NB4 (cell line): ENCODE data around the gene OR5B12.

Source experiments
- DNase-seq: peaks from one replicate; pipeline ENCODE4 v3.0.0; 2010; ENCODE audit warnings: low read depth
- H3K4me3 ChIP-seq: one replicate; pipeline ENCODE4 v1.5.1; 2011; ENCODE audit warnings: mild to moderate bottlenecking, low read depth, low read length, moderate library complexity
- MYC ChIP-seq: IDR thresholded peaks from 2 replicates; pipeline ENCODE4 v1.6.1; 2011; ENCODE audit warnings: low read depth, low read length
- POLR2A ChIP-seq: IDR thresholded peaks from 2 replicates; pipeline ENCODE4 v1.6.1; 2011; ENCODE audit warnings: mild to moderate bottlenecking; ENCODE audit not compliant: insufficient read length; ENCODE audit errors: extremely low read depth
- TF ChIP-seq, protein P1 (sequence below): IDR thresholded peaks from 2 replicates; pipeline ENCODE4 v1.6.1; 2011; ENCODE audit warnings: low read depth, low read length
- TF ChIP-seq, protein P2 (sequence below): IDR thresholded peaks from one replicate; pipeline ENCODE4 v1.5.1; 2012; ENCODE audit warnings: low read depth, low read length

OR5B12 gene

DNA sequence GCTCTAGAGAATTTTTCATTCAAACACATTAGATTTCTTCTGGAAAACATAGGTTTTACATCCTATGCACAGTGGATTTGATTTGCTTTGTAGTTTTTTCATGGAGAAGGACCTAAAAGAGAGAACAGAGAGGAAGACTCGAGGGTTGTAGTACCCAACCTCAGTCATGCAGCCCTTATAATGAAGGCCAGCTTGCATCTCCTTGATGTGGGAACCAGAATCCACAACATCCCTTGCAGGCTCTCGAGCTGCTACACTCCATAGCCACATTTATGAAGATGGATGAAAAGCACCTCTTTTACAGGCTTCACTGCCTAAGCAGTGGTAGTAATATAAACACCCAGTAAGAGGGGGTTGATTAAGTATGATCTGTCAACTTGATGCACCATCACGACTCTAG lies 9.5 kb upstream of the OR5B12 start:
- no peak overlapping the region for H3K4me3 ChIP-seq
- TF ChIP-seq, protein P1, sequence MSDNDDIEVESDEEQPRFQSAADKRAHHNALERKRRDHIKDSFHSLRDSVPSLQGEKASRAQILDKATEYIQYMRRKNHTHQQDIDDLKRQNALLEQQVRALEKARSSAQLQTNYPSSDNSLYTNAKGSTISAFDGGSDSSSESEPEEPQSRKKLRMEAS = no peak
- TF ChIP-seq MYC = no peak
- no peak for DNase-seq

DNA sequence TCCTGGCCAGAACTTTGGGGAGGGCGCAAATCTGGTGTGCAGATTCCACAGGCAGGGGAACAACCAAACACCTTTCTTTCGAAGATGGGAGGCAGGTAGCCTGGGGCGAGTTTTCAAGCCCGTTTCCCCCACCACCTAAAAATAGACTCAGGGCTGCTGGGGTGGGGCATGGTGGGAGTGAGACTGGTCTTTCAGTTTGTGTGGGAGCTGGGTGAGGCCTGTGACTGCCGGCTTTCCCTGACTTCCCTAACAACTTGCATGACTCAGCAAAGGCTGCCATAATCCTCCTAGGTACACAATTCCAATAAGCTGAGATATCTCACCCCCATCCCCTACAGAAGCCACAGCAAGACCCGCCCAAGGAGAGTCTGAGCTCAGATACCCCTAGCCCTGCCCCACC lies 4.3 kb upstream of the OR5B12 start:
- peak; percentile 9 for DNase-seq
- TF ChIP-seq, protein P2, sequence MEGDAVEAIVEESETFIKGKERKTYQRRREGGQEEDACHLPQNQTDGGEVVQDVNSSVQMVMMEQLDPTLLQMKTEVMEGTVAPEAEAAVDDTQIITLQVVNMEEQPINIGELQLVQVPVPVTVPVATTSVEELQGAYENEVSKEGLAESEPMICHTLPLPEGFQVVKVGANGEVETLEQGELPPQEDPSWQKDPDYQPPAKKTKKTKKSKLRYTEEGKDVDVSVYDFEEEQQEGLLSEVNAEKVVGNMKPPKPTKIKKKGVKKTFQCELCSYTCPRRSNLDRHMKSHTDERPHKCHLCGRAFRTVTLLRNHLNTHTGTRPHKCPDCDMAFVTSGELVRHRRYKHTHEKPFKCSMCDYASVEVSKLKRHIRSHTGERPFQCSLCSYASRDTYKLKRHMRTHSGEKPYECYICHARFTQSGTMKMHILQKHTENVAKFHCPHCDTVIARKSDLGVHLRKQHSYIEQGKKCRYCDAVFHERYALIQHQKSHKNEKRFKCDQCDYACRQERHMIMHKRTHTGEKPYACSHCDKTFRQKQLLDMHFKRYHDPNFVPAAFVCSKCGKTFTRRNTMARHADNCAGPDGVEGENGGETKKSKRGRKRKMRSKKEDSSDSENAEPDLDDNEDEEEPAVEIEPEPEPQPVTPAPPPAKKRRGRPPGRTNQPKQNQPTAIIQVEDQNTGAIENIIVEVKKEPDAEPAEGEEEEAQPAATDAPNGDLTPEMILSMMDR = no peak
- TF ChIP-seq POLR2A = no peak
- no peak for TF ChIP-seq MYC
- TF ChIP-seq, protein P1 = no peak
- no peak overlapping the region for H3K4me3 ChIP-seq

DNA sequence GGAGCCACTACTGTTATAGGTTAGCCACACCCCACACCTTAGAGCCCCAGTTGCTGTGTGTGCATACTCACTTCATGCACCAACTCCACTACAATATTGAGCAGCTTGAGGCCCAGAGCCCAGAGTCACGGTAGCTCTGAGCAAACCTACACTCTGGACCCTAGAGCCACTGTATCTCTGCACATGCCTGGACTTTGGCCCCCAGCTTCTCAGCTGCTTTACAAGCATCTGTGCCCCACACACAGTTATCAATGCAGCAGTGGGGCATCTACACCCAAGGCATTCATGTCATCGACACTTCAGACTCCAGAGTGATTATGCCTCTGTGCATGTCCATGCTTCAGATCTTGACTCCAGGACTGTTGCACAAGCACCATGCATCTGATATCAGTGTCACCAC lies 2.3 kb upstream of the OR5B12 start:
- DNase-seq = no peak
- H3K4me3 ChIP-seq = no peak overlapping the region
- TF ChIP-seq, protein P2 = no peak

DNA sequence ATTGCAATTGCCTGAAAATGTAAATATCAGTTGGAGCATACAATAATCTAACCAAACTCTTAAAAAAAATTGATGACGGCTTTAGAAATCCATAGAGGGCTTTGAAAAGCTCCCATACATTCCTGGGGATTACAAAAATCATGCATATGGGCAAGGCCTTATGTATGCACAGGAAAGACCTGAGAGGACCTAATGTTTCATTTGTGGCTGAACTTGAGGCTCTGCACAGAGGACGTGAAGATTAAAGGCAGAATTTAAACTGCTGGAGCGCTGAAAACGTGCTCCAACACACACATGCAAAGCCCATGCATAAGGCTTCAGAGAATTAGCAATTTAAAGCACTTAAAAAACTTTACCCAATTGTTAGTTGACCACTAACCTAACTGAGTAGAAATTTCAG lies 3.5 kb downstream of the OR5B12 start:
- TF ChIP-seq POLR2A (no peak), MYC (no peak)
- TF ChIP-seq, protein P2 = no peak
- TF ChIP-seq, protein P1 = no peak
- no peak overlapping the region for H3K4me3 ChIP-seq
- DNase-seq = no peak

DNA sequence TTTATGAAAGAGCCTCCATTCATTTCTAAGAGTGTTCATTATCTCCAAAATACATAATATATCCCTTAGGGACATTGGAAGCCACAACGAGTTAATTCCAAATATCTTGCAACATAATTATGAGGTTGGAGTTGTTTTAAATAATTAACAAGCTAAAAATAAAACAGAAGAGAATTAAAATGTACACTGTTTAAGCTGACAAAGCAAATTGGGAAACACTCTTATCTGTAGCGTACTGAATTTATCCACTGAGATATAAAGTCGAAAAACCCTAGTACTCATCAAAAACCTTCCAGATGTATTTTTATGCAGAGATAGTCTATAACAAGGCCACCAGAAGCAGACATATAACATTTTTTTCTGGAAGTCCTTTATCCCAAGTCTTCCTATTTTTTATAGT lies 7.8 kb downstream of the OR5B12 start:
- TF ChIP-seq, protein P2 = no peak
- TF ChIP-seq POLR2A (no peak), MYC (no peak)
- TF ChIP-seq, protein P1 = no peak
- no peak for DNase-seq
- no peak overlapping the region for H3K4me3 ChIP-seq

DNA sequence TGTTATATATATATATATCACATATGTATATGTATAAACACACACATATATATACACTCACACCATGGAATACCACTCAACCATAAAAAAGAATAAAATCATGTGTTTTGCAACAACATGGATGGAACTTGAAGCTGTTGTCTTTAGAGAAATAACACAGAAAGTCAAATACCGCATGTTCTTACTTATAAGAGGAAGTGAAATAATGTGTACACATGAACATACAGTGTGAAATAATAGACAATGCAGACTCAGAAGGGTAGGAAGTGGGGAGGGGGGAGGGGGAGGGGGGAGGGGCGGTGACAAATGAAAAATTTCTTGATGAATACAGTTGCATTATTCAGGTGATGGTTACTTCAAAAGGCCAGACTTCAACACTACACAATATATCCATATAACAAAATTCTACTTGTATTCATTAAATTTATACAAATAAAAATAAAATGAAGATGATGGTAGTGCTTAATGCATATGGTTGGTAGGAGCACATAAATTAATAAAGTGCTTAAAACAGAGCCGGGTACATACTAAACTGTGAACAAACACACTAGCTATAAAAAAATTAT lies 8.3 kb downstream of the OR5B12 start:
- H3K4me3 ChIP-seq = no peak overlapping the region
- no peak for TF ChIP-seq MYC
- peak; percentile 16 for DNase-seq

DNA sequence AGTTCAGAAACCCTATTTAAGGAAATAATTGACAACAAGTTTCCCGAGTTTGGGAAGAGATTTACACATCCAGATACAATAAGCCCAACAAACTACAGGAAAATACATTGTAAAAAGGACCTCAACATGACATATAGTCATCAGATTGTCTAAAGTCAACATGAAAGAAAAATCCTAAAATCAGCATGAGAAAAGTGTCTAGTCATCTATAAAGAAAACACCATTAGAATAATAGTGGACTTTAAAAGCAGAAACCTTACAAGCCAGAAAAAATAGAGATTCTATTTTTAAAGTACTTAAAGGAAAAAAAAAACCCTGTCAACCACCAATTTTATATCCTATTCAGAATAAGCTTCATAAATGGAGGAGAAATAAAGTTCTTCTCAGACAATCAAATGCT lies 12.8 kb downstream of the OR5B12 start:
- TF ChIP-seq, protein P2 = no peak
- TF ChIP-seq MYC (no peak), POLR2A (no peak)
- TF ChIP-seq, protein P1 = no peak
- H3K4me3 ChIP-seq = no peak overlapping the region
- no peak for DNase-seq
